ENCODE measurements around the gene ADAMTS3.

The ADAMTS3 gene

GRCh38 chr4:72286910-72287309 lies 282.1 kb downstream of the ADAMTS3 start:
- DNase-seq (ENCODE audit: low read depth), result no peak

GRCh38 chr4:72286185-72286584 lies 282.8 kb downstream of the ADAMTS3 start:
- no peak for DNase-seq (ENCODE audit: low read depth)

- no peak for DNase-seq (ENCODE audit: low read depth)
Observed at GRCh38 chr4:72283357-72283756, 285.7 kb downstream of the ADAMTS3 start.

DNA sequence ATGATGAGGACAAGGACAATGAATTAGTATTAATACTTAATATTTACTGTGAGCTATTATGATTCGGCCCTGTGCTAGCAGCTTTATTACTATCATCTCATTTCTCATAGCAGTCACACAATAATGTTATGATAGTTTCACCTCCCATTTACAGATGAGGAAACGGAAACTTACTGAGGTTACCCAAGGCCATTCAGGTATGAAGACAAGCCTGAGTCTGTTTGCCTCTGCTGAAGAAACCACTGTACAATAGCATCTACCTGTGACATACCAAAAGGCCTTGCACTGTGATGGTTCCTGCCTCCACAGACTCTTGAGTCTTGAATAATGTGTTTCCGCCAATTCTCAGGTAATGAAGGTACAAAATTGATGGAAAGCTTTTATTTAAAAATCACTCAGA lies 288.8 kb downstream of the ADAMTS3 start:
- no peak for DNase-seq (ENCODE audit: low read depth)

GRCh38 chr4:72275381-72275780 lies 293.6 kb downstream of the ADAMTS3 start:
- no peak for DNase-seq (ENCODE audit: low read depth)

- DNase-seq (ENCODE audit: low read depth), result no peak
Observed at GRCh38 chr4:72274251-72274650, 294.8 kb downstream of the ADAMTS3 start.

DNA sequence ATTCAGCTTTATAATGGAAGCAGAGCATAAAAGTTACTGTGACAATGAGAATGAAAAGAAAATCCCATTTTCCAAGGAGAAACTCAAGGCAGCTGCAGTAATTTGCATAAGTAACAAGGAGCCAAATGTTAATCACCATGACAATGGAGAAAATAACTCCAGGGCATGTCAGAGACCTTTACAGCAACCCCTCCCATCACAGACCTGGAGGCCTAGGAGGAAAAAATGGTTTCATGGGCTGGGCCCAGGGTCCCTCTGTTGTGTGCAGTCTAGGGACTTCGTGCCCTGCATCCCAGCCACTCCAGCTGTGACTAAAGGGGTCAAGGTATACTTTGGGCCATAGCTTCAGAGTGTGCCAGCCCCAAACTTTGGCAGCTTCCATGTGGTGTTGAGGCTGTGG lies 313.8 kb downstream of the ADAMTS3 start:
- DNase-seq (ENCODE audit: low read depth), result no peak

GRCh38 chr4:72243641-72244040 lies 325.4 kb downstream of the ADAMTS3 start:
- no peak for DNase-seq (ENCODE audit: low read depth)

DNA sequence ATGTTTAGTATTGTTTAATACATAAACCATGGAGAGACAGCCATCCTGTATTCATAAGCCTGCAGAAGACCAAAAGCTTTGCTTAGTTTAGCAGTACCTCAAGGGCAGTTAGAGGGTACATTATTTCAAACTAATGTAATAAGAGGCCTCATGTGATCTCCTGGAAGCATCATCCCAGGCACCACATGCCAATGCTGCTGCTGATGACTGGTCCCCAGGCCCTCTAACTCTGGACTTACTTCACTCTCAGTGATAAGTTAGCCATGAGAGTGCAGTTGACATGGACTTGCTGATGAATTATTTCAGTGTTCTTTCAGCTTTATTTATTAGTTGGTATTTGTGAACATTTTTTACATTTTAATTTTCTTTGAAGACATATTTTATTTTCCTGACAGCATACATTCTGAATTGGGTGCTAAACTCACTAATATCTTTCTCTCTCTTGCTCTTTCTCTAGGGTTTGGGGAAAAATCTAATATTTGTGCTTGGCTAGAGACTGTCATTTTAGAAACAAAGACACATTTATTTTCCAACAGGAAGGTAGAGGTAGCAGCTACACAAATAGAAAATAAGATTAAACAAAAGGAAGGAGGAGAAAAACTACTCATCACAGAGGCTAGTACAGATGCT lies 329.4 kb downstream of the ADAMTS3 start:
- DNase-seq (ENCODE audit: low read depth), result no peak

Data from HS-27A (cell line).